Measurements from ENCODE around the gene MRPS27. TPM values are rescaled to one million over a fixed set of nuclear protein-coding genes. Genes with fewer than 3 reads are reported as not detected.

Gene MRPS27
- total RNA-seq, 1 donor from 2014 or later, result 26.0 TPM

Small RNA genes lying within 50 kb of the gene (microRNA-seq; reads per million reads assigned to microRNA genes)
- not detected for gene MIR4803 (ENCODE audit: borderline number of aligned reads)

Other genes with a start within 250 kb of the MRPS27 start
- gene MAP1B, start 212.8 kb downstream of the MRPS27 start, total RNA-seq, result 316 to 411 TPM (median 409 TPM) in 3 replicates
- 8.5 to 14.5 TPM (median 8.8 TPM) in 3 replicates for gene PTCD2, start 133 bp upstream of the MRPS27 start, total RNA-seq
- not detected in 3 replicates for gene ZNF366, start 187.2 kb upstream of the MRPS27 start, total RNA-seq

Measured in chondrocyte (in vitro differentiated cells).